ENCODE measurements around the gene GPR75.

DNA sequence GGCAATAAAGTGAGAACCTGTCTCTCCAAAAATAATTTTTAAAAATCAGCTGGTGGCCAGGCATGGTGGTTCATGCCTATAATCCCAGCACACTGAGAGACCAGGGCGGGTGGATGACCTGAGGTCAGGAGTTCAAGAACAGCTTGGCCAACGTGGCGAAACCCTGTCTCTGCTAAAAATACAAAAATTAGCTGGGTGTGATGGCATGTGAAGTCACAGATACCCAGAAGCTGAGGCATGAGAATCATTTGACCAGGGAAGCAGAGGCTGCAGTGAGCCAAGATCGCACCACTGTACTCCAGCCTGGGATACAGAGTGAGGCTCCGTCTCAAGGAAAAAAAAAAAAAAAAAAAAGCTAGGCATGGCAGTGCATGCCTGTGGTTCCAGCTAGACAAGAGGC lies 7.4 kb upstream of the GPR75 start:
- no peak for TF ChIP-seq POLR2A (IDR thresholded peaks at IDR 0.05; ENCODE audit: control extremely low read depth in 1 of 2, low read depth in 2 of 2, low read length in 2 of 2)
- TF ChIP-seq, protein P1, sequence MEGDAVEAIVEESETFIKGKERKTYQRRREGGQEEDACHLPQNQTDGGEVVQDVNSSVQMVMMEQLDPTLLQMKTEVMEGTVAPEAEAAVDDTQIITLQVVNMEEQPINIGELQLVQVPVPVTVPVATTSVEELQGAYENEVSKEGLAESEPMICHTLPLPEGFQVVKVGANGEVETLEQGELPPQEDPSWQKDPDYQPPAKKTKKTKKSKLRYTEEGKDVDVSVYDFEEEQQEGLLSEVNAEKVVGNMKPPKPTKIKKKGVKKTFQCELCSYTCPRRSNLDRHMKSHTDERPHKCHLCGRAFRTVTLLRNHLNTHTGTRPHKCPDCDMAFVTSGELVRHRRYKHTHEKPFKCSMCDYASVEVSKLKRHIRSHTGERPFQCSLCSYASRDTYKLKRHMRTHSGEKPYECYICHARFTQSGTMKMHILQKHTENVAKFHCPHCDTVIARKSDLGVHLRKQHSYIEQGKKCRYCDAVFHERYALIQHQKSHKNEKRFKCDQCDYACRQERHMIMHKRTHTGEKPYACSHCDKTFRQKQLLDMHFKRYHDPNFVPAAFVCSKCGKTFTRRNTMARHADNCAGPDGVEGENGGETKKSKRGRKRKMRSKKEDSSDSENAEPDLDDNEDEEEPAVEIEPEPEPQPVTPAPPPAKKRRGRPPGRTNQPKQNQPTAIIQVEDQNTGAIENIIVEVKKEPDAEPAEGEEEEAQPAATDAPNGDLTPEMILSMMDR (IDR thresholded peaks at IDR 0.05; ENCODE audit: control extremely low read depth in 1 of 3, insufficient read depth in 1 of 3, low read depth in 1 of 3, low read length in 3 of 3): no peak
- no peak for TF ChIP-seq CREB1 (IDR thresholded peaks at IDR 0.05)
- no peak for TF ChIP-seq SRF (IDR thresholded peaks at IDR 0.05; ENCODE audit: low read depth, low read length)
- no peak for TF ChIP-seq SIN3A (conservative IDR thresholded peaks at IDR 0.05 in 1 of 2, IDR thresholded peaks at IDR 0.05 in 1 of 2; ENCODE audit: low read depth in 1 of 2, low read length in 2 of 2)
- no peak for TF ChIP-seq POLR2AphosphoS5 (IDR thresholded peaks at IDR 0.05; ENCODE audit: low read depth, low read length)
- TF ChIP-seq RBBP5 (IDR thresholded peaks at IDR 0.05; ENCODE audit: borderline replicate concordance, low read depth, low read length): no peak

Data from H1 (cell line).